RPMI7951 (cell line): Measurements from ENCODE around the gene CFAP53. TPM values are rescaled to one million over a fixed set of nuclear protein-coding genes. Genes with fewer than 3 reads are reported as not detected.

Experiments used
- DNase-seq: peaks from one replicate; pipeline ENCODE4 v3.0.0-alpha.2; 2012; ENCODE audit warnings: low read depth
- total RNA-seq: library from RNA; depleted of rRNA; stranded (reverse); fragments of >200 nt; shearing (Covaris generic); gene quantifications from 2 replicates; pipeline ENCODE4 v1.2.3, GENCODE V29; 2014

CFAP53 gene
- total RNA-seq, 1 experiment from 2014 or later = 0.36 TPM

DNA sequence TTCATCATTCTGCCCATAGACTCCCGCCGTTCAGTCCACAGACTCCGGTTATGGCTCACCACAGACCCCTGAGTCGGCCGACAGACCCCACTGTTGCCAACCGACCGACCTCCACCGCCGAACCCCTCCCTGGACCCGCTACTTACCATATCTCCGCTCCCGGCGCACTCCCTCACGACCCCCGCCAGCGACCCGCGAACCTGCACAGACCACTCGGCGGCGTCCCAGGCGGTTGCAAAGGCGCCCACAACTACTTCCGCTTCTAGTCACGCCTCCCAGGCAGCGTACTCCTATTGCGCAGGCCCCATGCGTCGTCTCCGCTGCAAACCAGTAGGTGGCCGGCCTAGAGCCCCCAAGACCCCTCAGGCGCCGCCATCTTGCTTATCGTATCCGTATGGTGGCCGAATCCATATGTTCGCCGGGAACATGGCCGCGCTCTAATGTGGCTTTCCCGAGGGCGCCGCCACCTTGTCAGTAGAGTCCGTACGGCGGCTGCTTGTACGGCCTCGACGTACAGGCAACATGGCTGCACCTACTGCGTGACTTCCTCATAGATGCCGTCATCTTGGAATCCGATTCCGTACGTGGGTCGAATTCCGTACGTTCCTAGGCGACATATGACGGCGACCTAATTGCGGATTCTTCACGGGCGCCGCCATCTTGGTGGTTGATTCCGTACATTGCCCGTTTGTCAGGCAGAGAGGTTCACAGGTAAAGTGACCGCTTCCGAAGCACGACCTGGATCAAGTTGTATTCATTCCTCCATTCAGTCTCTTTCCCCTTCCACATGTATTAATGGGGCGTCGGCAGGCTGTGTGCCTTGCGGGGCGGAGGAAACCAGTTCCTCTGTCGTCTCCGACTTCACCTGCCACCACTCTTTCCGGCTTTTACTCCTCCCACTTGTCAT lies 21.4 kb upstream of the CFAP53 start, which contains the start of gene CXXC1:
Gene CXXC1 (minus strand): TSS at position 252 of the 907 bp plus-strand sequence. CDS start 103 bp downstream, at position 149.
- peak; percentile 96 for DNase-seq

DNA sequence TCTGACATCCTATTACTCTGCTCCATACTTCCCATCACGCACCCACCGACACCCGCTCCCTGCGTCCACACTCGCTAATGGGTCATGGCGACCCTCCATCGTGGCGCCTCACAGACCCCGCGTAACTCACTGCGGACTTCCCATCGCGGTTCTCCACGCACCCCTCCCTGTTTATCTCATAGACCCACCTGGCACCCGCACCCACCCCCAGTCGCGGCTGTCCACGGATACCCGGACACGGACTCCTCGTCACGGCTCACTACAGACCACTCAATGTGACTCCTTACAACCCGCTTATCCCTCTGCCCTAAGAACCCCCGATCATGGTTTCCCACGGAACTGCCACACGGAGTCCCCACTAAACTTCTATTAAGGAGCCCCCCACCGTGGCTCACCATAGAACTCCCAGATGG lies 20.7 kb upstream of the CFAP53 start:
- DNase-seq = peak; percentile 9

DNA sequence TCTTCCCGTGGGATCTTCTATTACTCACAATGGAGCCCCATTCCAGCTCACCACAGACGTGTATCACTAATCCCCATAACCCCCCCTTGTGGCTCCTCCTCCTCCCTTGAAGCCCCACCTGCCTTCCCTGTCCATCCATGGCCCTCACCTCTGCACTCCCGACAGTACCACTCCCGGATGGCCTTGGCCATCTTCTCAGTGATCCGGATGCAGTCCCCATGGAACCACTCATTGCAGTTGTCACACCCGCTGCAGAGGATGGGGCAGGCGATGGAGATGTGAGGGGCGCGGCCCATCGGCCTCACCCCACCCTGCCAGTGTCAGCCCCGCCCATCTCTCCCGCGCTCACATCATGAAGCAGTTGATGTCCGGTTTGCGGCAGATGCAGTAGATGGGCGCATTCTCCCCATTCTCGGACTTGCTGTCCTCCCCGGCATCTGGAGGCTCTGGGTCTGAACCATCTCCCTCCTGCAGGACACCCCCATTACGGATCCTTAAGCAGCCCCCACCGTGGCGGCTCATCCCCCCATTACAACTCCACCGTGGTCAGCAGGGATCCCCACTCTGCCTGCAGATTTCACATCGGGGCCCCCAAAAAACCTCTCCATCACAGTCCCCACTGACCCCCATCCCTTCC lies 20.2 kb upstream of the CFAP53 start:
- peak; percentile 63 for DNase-seq

- no peak for DNase-seq
Measured at GRCh38 chr18:50285631-50286321, 19.5 kb upstream of the CFAP53 start.

- no peak for DNase-seq
Measured at GRCh38 chr18:50285071-50285470, 18.8 kb upstream of the CFAP53 start.

DNA sequence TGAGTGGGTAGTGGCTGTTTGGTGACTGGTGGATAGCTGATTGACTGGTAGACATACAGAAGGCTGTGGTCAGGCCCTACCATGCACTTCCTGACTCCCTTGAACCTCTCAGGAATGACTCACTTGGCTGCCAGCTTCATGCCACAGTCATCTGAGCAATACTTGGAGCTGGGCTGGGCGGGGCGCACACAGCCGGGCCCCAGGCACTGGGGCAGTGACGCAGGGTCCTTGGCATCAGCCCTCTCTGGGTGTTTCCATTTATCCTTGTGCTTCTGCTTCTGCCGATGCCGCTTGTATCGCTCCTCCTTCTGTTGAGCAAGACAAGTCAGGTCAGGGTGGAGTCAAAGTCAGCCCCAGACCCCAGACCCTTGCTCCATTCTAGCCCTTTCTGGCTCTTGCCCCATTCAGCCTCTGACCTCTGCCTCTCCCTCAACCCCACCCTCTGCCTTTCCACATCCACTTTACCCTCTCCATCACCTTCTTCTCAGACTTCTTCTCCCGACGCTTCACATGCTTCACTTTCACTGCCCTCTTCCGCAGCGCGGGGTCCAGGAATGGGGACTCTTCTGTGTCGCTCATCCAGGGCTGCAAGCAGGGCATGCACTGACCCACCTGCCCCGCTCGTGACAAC lies 18.1 kb upstream of the CFAP53 start:
- DNase-seq = peak; percentile 79

DNA sequence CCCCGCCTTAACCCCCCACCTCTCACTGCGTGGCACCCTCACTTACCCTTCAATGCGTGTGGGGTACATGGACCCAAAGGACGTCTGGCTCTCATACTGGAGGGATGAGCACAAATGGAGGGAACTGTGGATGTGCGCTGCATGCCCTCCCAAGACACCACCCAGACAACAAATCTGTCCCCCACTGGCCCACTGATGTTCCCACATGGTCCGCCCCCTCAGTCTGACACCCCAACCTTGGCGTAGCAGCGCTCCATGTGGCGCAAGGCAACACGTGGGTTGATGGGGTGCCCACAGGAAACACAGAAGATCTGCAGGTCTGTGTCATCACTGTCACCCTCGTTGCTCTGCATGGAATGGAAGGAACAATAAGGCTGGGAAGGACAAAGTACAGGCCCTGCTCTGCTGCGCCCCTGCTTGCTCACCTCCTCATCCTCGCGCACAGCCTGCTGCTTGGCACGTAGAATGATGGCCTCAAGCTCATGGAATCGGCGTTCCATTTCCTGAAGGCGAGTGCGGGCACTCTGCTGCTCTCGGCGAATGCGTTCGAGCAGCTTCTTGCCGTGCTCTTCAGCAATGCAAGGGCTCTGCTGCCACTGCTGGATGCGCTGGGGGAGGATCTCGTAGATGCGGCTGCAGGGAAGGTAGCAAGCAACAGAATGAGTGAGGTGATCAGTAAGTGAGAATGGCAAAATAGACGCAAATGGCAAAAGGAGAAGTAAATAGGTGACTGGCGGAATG lies 17.3 kb upstream of the CFAP53 start:
- no peak for DNase-seq

DNA sequence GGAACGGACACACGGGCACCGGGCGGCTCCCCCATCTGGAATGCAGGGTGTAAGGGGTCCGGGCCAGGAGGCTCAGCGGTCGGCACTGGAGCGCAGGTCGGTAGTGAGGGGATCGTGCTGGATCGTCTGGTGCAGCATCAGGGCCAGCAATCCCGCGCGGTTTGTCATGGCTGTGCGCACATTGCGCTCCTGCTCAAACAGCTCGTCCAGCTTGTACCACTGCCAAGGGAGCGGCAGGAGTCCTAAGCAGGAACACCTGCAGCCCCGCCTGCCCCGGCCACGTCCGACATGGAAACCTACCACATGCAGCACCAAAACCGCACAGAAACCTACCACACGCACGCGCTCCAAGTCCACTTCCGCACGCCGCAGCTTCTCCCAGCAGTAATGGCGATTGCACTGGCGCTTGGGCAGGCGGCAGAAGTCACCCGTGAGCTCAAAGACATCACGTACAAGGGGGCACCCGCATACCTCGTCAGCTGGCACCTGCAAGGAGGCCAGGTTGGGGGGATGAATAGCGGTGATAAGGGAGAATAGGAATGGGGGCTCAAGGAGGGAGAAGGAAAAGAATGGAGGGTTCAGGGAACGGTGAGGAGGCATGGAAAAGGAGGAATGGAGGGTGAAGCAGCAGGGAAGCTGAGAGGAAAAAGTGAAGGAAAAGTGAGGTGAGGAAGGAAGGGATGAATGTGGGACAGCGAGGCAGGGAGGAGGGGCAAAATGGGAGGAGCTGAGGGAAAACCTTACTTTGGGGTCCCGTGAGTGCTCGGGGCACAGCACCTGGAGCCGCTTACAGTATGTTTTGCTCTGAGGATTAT lies 16.4 kb upstream of the CFAP53 start:
- no peak for DNase-seq

- no peak for DNase-seq
Measured at GRCh38 chr18:50281972-50282520, 15.8 kb upstream of the CFAP53 start.

DNA sequence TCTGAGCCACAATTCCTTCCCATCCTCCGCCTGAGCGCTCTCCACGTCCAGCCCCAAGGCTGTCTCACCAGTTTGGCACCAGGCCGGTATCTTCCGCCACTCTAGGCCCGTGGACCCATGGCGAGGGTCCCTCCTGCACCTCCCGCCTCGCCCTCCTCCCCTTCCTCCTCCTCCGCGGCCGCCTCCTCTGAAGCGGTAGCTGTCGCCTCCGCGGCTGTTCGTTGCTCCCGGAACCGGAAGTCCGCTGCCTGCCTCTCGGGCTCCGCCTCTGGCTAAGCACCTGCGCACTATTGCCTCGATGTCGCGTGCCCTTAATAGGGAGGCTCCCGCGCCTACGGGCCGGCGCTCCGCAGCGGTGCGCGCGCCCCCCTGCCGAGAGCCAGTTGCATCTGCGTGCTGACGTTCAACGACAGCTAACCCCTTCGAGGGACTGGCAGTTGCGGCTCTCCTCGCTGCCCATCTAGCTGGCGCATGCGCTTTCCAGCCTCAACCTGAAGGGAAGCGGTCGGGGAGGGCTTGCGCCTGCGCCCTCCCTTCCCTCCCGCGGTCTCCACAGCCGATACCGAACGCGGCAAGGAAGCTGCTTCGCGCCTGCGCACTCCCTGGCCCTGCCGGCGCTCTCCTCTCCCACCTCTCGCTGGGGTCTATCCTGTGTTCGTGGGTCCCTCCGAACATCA lies 15.1 kb upstream of the CFAP53 start, which contains the start of gene MBD1:
Gene MBD1 (minus strand): TSS at position 229 of the 677 bp plus-strand sequence. CDS start 1,531 bp downstream, outside the sequence.
- DNase-seq = peak; percentile 93

DNA sequence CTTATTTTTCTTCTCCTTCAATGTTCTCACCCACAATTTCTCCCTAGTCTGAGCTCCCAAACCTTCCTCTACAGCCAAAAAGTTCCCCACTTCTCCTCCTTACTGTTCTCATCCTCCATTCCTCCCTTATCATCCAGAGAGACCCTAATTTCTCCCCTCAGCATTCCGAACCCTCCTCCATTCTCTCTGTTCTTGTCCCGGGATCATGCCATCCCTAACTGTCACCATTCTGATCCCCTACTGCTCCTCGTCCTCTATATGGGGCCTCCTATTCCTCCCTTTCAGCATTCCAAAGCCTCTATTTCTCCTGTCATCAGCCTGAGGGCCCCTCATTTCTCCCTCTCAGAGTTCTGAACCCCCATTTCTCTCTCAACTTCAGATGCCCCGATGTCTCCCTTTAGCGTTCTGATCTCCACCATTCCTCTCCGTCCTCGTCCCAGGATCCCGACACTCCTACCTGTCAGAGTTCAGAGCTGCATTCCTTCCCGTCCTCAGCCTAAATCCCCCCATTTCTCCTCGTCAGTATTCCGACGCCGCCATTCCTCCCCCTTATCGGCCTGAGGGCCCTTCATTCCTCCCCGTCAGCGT lies 14.5 kb upstream of the CFAP53 start:
- DNase-seq = no peak

GRCh38 chr18:50279752-50280151 lies 13.5 kb upstream of the CFAP53 start:
- DNase-seq = no peak

GRCh38 chr18:50277942-50278341 lies 11.6 kb upstream of the CFAP53 start:
- no peak for DNase-seq

- no peak for DNase-seq
Measured at GRCh38 chr18:50276452-50276851, 10.2 kb upstream of the CFAP53 start.

DNA sequence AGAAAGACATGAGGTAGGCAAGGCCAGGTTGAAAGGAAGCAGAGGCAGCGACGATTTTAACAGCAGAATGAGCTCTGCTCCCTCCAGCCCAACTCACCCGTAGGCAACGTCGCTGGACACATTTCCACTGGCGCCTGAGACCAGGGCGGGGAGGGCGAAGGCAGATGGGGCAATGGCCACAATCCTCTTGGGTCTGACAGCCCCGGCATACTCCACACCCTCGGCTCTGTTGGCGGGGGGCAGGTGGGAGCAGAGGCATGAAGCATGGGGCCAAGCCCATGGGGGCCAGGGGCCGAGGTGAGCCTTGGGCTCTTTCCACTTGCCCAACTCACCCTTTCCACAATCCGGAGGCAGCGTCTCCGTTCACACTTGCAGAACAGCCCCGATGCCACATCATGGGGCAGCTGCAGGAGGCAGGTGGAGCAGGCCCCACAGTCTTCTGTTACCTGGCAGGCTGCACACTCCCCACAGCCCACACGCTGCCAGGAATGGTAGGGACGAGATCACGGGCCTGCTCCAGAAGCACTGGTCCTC lies 9.3 kb upstream of the CFAP53 start:
- DNase-seq = no peak

DNA sequence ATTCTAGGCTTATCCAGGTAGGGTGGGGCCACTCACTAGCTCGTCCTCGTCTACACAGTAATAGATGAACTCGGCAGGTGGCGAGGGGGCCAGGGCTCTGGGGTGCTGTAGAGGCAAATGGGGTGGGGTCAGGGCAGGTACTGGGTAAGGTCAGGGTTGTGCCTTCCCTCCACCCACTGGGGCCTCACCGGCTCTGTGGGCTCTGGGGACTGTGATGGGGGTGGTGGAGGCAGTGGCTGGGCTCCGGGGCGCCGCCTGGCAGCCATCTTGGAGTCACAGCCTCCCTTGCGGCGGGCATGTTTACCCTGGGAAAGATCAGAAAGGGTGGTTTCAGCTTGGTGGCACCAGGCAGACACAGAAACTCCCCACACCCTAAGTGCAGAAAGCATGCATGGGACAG lies 8.6 kb upstream of the CFAP53 start:
- DNase-seq = no peak

GRCh38 chr18:50274044-50274442 lies 7.7 kb upstream of the CFAP53 start:
- no peak for DNase-seq

DNA sequence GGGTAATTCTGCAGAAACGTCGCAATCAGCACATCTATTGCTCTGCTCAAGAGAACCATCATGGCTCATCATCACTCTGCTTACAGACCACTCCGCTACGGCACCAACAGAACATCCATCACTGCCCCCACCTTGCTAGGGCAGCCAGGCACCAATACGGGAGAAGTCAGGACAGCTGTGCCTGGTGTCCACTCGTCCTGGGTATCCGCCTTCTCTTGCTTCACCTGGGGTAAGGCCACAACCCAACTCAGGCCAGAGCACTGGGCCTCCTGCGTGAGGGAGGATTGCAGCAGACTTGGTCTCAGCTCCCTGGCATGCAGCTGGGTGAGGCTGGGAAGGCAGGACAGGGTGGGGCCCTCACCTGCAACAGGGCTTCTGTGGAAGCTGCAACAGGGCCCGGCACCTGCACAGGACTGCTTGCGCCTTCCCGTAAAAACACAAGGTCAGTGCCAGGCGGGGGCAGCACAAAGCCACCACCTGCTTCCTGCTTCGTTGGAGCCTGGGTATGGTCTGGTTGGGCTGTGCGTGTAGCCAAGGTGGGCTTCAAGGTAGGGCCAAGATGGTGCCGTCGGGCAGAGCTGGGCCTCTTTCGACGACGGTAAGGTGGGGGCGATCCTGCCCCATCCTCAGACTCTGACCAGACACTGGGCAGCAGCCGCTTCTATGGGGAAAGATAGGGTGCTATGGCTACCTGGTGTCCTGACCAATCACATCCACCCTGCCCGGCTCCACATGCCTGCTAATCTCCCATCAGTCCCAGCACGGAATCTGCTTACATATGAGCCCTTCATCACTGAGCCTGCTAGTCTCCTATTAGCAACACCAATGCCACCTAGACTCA lies 7.1 kb upstream of the CFAP53 start:
- DNase-seq = no peak
